Vein endothelial cell (primary cell): ENCODE results near the gene ZNF343. TPM values are rescaled to one million over a fixed set of nuclear protein-coding genes. Genes with fewer than 3 reads are reported as not detected.

ENCODE experiments used
- small RNA-seq: library from RNA; depleted of rRNA; stranded (forward); fragments of <200 nt; gene quantifications from one replicate; pipeline ENCODE3, GENCODE V24; 2012
- total RNA-seq: library from RNA; depleted of rRNA; stranded (reverse); fragments of >200 nt; gene quantifications from 2 replicates; pipeline ENCODE4 v1.2.3, GENCODE V29; 2012

Gene ZNF343
- total RNA-seq: 7.4 and 8.2 TPM in 2 replicates

DNA sequence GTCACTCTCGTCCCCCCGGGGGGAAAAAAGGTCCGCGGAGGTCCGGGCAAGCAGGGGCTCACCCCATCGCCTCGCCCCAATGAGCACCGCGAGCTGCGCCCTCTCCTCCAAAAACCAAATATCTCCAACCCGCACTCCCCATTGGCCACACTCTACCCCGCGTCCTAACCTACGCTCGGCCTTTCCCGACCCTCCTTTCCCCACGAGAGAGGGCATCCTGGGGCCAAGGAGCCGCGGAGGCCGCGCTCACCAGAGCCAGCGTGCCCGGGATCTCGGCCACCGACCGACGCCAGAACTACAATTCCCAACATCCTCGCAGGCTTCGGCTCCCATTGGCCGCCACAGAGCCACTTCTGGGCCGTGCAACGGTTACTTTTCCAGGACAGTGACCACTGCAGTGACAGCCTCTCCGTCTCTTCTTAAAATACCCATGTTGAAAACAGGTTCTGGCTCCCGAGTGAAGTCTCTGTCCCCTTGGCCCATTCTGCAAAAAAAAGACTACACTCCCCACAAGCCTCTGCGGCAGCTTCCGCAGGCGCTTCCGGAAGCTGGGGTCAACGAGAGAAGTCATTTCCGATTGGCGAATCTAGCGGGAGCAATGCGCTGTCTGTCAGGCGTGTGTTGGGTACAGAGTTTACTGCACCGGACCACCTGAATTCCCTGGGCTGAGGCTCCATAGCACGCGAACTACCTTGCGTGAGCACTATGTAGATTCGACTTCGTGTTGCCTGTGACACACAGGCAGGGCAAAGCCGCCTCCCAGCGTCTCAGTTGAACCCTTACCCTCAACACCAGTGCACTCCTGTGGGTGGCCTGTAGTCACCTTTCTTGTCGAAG is at the start of gene ZNF343:
TSS of gene ZNF343 (minus strand) at position 285 of the 837 bp plus-strand sequence. CDS start 15,020 bp downstream, outside the sequence.

DNA sequence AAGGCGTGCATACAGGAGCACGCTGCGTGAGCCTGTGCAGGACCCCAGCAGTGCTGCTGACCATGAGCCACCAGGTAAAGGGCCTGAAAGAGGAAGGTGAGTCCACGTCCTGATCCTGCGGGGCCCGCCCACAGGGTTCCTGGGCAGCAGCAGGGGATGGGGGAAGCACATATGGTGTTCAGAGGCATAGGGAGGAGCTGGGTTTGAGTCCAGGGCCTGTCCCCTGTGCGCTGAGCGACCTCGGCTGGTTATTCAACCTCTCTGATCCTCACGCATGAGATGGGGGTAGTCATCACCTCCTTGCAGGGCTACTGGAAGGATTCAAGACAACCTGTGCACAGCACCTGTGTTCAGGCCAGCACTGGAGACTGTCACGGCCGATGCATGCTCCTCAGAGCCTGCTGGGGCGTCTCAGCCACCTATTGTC is 27.9 kb upstream of the ZNF343 start, which contains the start of gene TMC2:
TSS of gene TMC2 (plus strand) at position 14 of the 427 bp plus-strand sequence. CDS start at position 63, 49 bp downstream.

DNA sequence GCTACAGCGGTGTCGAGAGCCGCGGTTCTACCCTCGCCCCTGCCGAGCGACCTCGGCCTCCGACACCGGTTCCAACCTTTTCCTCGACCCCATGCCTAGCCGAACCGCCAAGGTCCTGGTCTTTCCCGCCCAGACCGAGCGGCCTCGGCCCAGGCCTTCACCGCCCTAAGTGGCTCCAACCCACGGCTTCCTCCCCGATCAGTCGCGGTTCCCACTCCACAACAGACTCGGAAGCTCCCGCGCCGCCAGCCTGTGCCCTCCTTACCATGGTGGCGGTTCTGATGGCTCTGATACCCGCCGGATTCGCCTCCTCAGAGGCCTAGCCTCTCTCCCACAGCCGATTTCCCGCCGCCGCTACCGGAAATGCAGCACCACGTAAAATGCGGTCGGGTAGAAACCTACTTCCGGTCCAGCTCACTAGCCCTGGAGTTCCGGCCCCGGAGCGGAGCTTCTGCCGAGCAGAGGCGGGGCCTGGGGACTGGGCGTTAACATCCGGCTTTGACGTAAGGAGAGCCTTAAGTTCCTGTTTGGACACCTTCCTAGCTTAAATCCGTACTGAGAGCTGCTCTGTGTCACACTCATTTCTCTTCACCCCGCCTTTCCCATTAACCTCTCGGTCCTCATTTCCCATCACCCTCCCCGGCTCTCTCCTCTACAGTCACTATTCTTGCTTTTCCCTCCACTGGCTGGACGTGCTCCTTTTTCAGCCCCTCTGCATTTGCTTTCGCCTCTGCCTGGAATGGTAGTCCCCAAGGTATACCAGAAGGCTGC is 38.1 kb downstream of the ZNF343 start, which contains the start of gene SNRPB:
TSS of gene SNRPB (minus strand) at position 367 of the 771 bp plus-strand sequence. CDS start at position 268, 99 bp downstream.

Small RNA genes lying within 50 kb of the gene (small RNA-seq; reads per million reads assigned to genes)
- not detected for gene RF00019

Other genes starting within 250 kb of the ZNF343 start
- not detected in 2 replicates for gene TGM3, start 212.9 kb downstream of the ZNF343 start, total RNA-seq
- not detected in 2 replicates for gene TGM6, start 128.0 kb downstream of the ZNF343 start, total RNA-seq
- 243 and 259 TPM in 2 replicates for gene SNRPB, start 38.1 kb downstream of the ZNF343 start, total RNA-seq
- not detected in 2 replicates for gene TMC2, start 27.7 kb upstream of the ZNF343 start, total RNA-seq
- gene NOP56, start 143.7 kb upstream of the ZNF343 start, total RNA-seq: 151 and 166 TPM in 2 replicates
- 93.9 and 94.4 TPM in 2 replicates for gene IDH3B, start 155.3 kb upstream of the ZNF343 start, total RNA-seq
- 0.19 and 0.98 TPM in 2 replicates for gene EBF4, start 183.9 kb upstream of the ZNF343 start, total RNA-seq